Smooth muscle cell (in vitro differentiated cells): Measurements from ENCODE around the gene GET4. TPM values are rescaled to one million over a fixed set of nuclear protein-coding genes. Genes with fewer than 3 reads are reported as not detected.

Experiments
- DNase-seq: peaks from one replicate; lab custom pipeline; 2025; ENCODE audit not compliant: unreplicated experiment; lab: John Stamatoyannopoulos, UW
- H2AFZ ChIP-seq: fragments of 200-600 bp; sonication (generic); 2 replicates; pipeline ENCODE4 v1.6.0; 2016; ENCODE audit warnings: antibody characterized with exemption, low read depth, mild to moderate bottlenecking
- H3F3A ChIP-seq: fragments of 200-600 bp; sonication (generic); 2 replicates; pipeline ENCODE4 v1.6.0; 2017; ENCODE audit warnings: antibody characterized with exemption, low read depth
- H3K27ac ChIP-seq: fragments of 200-600 bp; sonication (generic); 2 replicates; pipeline ENCODE4 v1.5.1; 2016; ENCODE audit warnings: low read depth, mild to moderate bottlenecking
- H3K27me3 ChIP-seq: fragments of 200-600 bp; sonication (generic); 2 replicates; pipeline ENCODE4 v1.6.1; 2016; ENCODE audit warnings: low read depth, mild to moderate bottlenecking
- H3K36me3 ChIP-seq: fragments of 200-600 bp; sonication (generic); 2 replicates; pipeline ENCODE4 v1.5.1; 2016; ENCODE audit warnings: low read depth
- H3K4me1 ChIP-seq: fragments of 200-600 bp; sonication (generic); 2 replicates; pipeline ENCODE4 v1.5.1; 2016; ENCODE audit warnings: low read depth
- H3K4me2 ChIP-seq: fragments of 200-600 bp; sonication (generic); 2 replicates; pipeline ENCODE4 v1.6.0; 2016; ENCODE audit warnings: mild to moderate bottlenecking
- H3K4me3 ChIP-seq: fragments of 200-600 bp; sonication (generic); 2 replicates; pipeline ENCODE4 v1.5.1; 2016; ENCODE audit warnings: mild to moderate bottlenecking
- H3K79me2 ChIP-seq: fragments of 200-600 bp; sonication (generic); 2 replicates; pipeline ENCODE4 v1.6.0; 2016; ENCODE audit warnings: low read depth, mild to moderate bottlenecking
- H3K9ac ChIP-seq: fragments of 200-600 bp; sonication (generic); 2 replicates; pipeline ENCODE4 v1.6.0; 2016; ENCODE audit warnings: low read depth
- H3K9me3 ChIP-seq: fragments of 200-600 bp; sonication (generic); replicated peaks from 2 replicates; pipeline ENCODE4 v1.5.1; 2016; ENCODE audit warnings: low read depth
- H4K20me1 ChIP-seq: fragments of 200-600 bp; sonication (generic); 2 replicates; pipeline ENCODE4 v1.6.0; 2016; ENCODE audit warnings: low read depth
- CTCF ChIP-seq: fragments of 200-600 bp; sonication (generic); IDR thresholded peaks from 2 replicates; pipeline ENCODE4 v1.5.1; 2017; ENCODE audit warnings: borderline replicate concordance, mild to moderate bottlenecking, antibody characterized with exemption; ENCODE audit not compliant: insufficient read depth, poor library complexity, severe bottlenecking
- WGBS: methylation state at CpG from one replicate; pipeline ENCODE4 v1.1.7; 2016; ENCODE audit warnings: low lambda C conversion rate; 5-methylcytosine and 5-hydroxymethylcytosine counted together
- polyA plus RNA-seq: library from polyadenylated mRNA; unstranded; fragments of >200 nt; fragmentation: Nextera tagmentation; extraction: Ambion mirVana; gene quantifications from 2 replicates; pipeline ENCODE4 v1.2.1, GENCODE V29; 2016
- total RNA-seq: library from RNA; depleted of rRNA; stranded (reverse); fragments of >200 nt; gene quantifications from 2 replicates; pipeline ENCODE4 v1.2.3, GENCODE V29; 2014

Gene GET4
- total and polyA plus RNA-seq, 2 experiments from 2014 or later, result 26.3 to 39.9 TPM

GRCh38 chr7:831596-832166 lies 44.7 kb upstream of the GET4 start:
- DNase-seq, result no peak
- H3K4me2 ChIP-seq, result peak overlapping the region; percentile 65
- no peaks in the 10 kb centered on the region for H3K36me3 ChIP-seq
- H3K4me3 ChIP-seq, result peak overlapping the region; percentile 21
- peaks cover 4% of the 10 kb centered on the region for H3K4me1 ChIP-seq
- H2AFZ ChIP-seq, result no peak overlapping the region
- WGBS, result 47% methylated on average over 7 of the region's 7 CpGs
- no peaks in the 10 kb centered on the region for H3K27me3 ChIP-seq
- H3F3A ChIP-seq, result peaks cover 5% of the 10 kb centered on the region
- peak overlapping the region; percentile 91 for H3K9ac ChIP-seq
- H3K9me3 ChIP-seq, result no peaks in the 10 kb centered on the region
- H3K79me2 ChIP-seq, result peaks cover 73% of the 10 kb centered on the region
- peak overlapping the region; percentile 97 for H3K27ac ChIP-seq
- peaks cover 98% of the 10 kb centered on the region for H4K20me1 ChIP-seq
- TF ChIP-seq CTCF, result no peak

- Histone ChIP-seq H3K9ac (peak within 1 kb of the TSS; percentile 91), H3K4me2 (peak within 1 kb of the TSS; percentile 65), H3K4me1 (peaks cover 4% of the 10 kb centered on the region), H3K27me3 (no peaks in the 10 kb centered on the region), H2AFZ (no peak within 1 kb of the TSS), H3K4me3 (peak within 1 kb of the TSS; percentile 21), H4K20me1 (peaks cover 98% of the 10 kb centered on the region), H3K79me2 (peaks cover 66% of the 10 kb centered on the region), H3K36me3 (no peaks in the 10 kb centered on the region), H3F3A (peaks cover 5% of the 10 kb centered on the region), H3K9me3 (no peaks in the 10 kb centered on the region), H3K27ac (peak within 1 kb of the TSS; percentile 97)
- TF ChIP-seq CTCF, result no peak
- no peak for DNase-seq
- WGBS, result 72% methylated on average over 24 of the region's 24 CpGs
Observed at GRCh38 chr7:832167-832967, 44.0 kb upstream of the GET4 start, which contains the start of gene SUN1. Gene SUN1 (plus strand): TSS chr7:832476. CDS start chr7:832525, 49 bp downstream.

GRCh38 chr7:832968-833424 lies 43.4 kb upstream of the GET4 start:
- Histone ChIP-seq H3K4me1 (peaks cover 4% of the 10 kb centered on the region), H2AFZ (no peak overlapping the region), H3K27ac (peak overlapping the region; percentile 97), H3K4me3 (no peak overlapping the region), H3K36me3 (no peaks in the 10 kb centered on the region), H3K79me2 (peaks cover 64% of the 10 kb centered on the region), H3F3A (peaks cover 5% of the 10 kb centered on the region), H3K9ac (peak overlapping the region; percentile 91), H3K9me3 (no peaks in the 10 kb centered on the region), H3K27me3 (no peaks in the 10 kb centered on the region), H4K20me1 (peaks cover 98% of the 10 kb centered on the region), H3K4me2 (peak overlapping the region; percentile 65)
- DNase-seq, result no peak
- WGBS, result 93% methylated on average over 15 of the region's 15 CpGs
- no peak for TF ChIP-seq CTCF
